H1 (cell line): ENCODE data around the gene CEACAM16. TPM values are rescaled to one million over a fixed set of nuclear protein-coding genes. Genes with fewer than 3 reads are reported as not detected.

Experiments
- ASH2L ChIP-seq: fragments of 200-600, 300-600 bp; sonication (generic); IDR thresholded peaks from one replicate; pipeline ENCODE4 v1.7.1; 2017; ENCODE audit warnings: low read length
- BRCA1 ChIP-seq: IDR thresholded peaks from 2 replicates; pipeline ENCODE4 v1.6.1; 2012; ENCODE audit warnings: low read depth, low read length, improper control_type of control experiment
- CBX8 ChIP-seq: fragments of 300-800, 300-1000 bp; sonication (generic); IDR thresholded peaks from 2 replicates; pipeline ENCODE4 v1.7.1; 2016; ENCODE audit warnings: low read depth, low read length, borderline replicate concordance
- CEBPB ChIP-seq: IDR thresholded peaks from 2 replicates; pipeline ENCODE4 v1.6.1; 2012; ENCODE audit warnings: low read depth, low read length
- MAFK ChIP-seq: IDR thresholded peaks from 2 replicates; pipeline ENCODE4 v1.6.1; 2012; ENCODE audit warnings: low read depth, mild to moderate bottlenecking, improper control_type of control experiment, low read length
- POU5F1 ChIP-seq: IDR thresholded peaks from 2 replicates; pipeline ENCODE4 v1.6.1; 2011; ENCODE audit warnings: low read depth, mild to moderate bottlenecking, low read length, moderate library complexity
- SP4 ChIP-seq: IDR thresholded peaks from 2 replicates; pipeline ENCODE4 v1.6.1; 2012; ENCODE audit warnings: low read length, inconsistent platforms
- polyA plus RNA-seq, 7 experiments: library from polyadenylated mRNA; depleted of rRNA in 3 of 7; stranded (reverse) in 5 of 7; unstranded in 2 of 7; fragments of >200 nt in 5 of 7; fragments of 200-250 nt in 2 of 7; gene quantifications; 1 replicate in 5 of 7; 2 replicates in 1 of 7; 4 replicates in 1 of 7; pipeline versions ENCODE4 v1.2.1 to v1.2.3, GENCODE V29; 2011 to 2013; ENCODE audit warnings: missing spikeins in 2 of 7, mixed read lengths in 2 of 7
- total RNA-seq: library from RNA; stranded (reverse); fragmentation: NEBNext Ultra II Directional; extraction: Animal tissue kit (Norgen Biotek cat#: 25700); gene quantifications from 2 replicates; pipeline ENCODE4 v1.2.1, GENCODE V29; 2021

The CEACAM16 gene
- total and polyA plus RNA-seq, 2 of the 8 experiments (the other 6 are each of a cell fraction or from before 2014, with no cell fraction given) = not detected

DNA sequence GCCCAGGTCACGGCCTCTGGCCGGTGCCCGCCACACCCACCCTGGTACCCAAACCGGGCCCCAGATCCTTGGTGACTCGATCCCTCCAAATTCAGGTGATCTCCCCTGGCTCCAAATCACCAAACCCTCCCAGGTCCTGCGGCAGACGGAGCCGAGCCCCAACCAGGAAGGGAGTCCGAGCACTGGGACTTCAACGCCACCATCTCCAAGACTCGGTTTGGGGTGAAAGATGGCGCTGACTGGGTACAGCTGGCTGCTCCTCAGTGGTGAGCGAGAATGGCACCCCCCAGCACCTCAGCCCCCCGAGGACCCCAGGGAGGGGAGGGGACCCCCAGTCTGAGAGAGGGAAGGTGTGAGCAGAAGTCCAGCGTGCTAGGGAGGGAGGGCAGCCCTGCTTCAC lies 2.3 kb downstream of the CEACAM16 start (continued):
- TF ChIP-seq ASH2L = no peak
- no peak for TF ChIP-seq POU5F1
- TF ChIP-seq CBX8 = no peak
- no peak for TF ChIP-seq MAFK
- no peak for TF ChIP-seq SP4
- no peak for TF ChIP-seq BRCA1
- no peak for TF ChIP-seq CEBPB
- TF ChIP-seq, all 59 proteins: peak for 0
